NCI-H1436 treated with DMSO at 0.1 percent for 48 hours (cell line): ENCODE results near the gene SMU1.

Source experiments
- DNase-seq: peaks from one replicate; lab custom pipeline; 2025; lab: John Stamatoyannopoulos, UW

SMU1 gene

GRCh38 chr9:33044677-33045282 is 31.7 kb downstream of the SMU1 start:
- no peak for DNase-seq

GRCh38 chr9:33044162-33044673 is 32.3 kb downstream of the SMU1 start:
- peak; percentile 81 for DNase-seq

DNA sequence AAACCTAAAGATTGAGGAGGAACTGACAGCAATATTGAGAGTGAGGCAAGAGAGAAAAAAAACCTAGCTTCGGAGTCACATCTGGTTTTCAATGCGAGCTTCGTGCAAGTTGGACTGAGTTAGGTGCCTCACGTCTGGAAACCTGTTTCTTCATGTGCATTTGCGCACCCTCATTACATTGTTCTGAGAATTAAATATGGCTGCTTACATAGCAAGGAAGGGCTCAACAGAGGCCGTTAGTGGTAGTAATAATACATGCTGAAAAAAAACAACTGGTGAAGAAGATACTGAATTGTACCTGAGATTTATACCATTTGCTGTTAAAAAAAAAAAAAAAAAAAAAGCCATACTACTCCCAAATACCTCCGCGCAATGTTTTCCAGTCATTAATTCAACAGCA is 32.8 kb downstream of the SMU1 start:
- no peak for DNase-seq

DNA sequence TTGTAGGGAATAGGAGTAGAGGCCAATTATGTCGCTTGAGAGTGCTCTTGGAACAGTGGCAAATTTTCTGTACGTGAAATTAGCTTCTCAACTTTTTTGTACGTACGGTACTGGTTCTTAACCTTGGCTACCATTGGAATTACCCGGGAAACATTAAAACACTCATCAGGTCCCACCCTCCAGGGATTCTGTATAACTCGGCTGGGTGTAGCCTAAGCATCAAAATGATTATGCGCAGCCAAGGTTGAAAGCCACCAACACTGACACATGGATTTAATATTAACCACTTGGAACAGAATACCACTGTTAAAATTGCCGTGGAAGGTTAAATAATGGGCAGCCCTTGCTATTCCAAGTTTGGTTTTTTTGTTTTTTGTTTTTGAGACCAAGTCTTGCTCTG is 34.0 kb downstream of the SMU1 start:
- DNase-seq, result no peak

- no peak for DNase-seq
Measured at GRCh38 chr9:33041432-33042188, 34.9 kb downstream of the SMU1 start.

- DNase-seq, result no peak
Measured at GRCh38 chr9:33040792-33041431, 35.6 kb downstream of the SMU1 start.

DNA sequence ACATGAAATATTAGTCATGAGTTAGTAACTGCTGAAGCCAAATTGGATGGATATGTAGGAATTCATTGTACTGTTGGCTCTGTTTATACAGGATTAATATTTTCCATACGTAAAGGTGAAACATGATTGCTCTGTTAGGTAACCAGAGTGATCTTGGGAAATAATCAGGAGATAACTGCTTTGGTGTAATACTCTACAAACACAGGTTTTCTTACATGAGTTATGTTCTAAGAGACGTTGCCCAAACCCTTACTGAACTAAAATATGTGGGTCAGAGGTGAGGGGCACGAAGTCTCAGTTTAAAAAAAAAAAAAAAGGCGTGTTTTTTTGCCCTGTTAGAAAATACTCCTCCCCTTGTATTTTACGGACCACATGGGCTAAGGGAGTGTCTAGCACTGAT is 43.6 kb downstream of the SMU1 start:
- DNase-seq, result no peak

DNA sequence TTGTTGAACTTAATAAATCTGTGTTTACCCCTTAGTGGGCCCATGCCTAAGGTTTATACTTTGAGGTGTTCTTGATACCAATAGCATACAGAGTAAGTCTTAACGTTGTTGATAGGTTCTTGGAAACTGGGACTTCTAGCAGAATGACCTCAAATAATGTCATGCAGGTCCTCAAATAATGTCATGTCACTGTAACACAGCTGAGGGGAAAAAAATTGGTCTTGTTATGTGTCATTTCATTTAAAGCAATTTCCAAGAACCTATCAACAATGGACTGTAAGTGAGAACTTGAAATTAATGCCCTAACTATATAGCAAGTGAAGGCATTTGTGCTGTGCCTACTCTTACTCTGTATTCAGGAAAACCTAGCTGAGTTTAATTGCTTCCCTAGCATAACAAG is 44.2 kb downstream of the SMU1 start:
- DNase-seq, result no peak

- no peak for DNase-seq
Measured at GRCh38 chr9:33030285-33030684, 46.2 kb downstream of the SMU1 start.

DNA sequence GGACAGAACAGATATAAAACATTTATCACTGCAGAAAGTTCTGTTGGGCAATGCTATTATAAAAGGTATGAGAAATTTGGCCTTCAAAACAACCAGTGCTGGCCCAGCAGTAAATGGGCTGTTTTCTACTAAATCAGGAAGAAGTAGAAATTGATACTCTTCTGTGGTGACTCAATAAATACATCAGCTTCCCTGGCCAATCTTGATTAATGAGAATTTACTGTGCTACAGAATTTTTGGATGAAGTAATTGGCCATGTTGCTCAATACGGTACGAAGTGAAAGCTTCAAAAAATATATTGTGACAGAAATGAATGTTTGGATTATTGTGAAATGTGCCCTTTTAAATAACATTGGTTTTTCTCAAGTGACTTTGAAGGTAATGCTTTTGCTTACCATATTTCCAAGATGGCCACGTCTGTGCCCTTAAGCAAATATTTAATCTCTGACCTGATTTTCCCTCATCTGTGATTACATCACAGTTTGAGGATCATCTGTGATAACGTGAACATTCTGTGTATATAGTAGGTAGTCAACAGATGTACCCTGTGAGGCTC is 47.2 kb downstream of the SMU1 start:
- DNase-seq, result no peak

DNA sequence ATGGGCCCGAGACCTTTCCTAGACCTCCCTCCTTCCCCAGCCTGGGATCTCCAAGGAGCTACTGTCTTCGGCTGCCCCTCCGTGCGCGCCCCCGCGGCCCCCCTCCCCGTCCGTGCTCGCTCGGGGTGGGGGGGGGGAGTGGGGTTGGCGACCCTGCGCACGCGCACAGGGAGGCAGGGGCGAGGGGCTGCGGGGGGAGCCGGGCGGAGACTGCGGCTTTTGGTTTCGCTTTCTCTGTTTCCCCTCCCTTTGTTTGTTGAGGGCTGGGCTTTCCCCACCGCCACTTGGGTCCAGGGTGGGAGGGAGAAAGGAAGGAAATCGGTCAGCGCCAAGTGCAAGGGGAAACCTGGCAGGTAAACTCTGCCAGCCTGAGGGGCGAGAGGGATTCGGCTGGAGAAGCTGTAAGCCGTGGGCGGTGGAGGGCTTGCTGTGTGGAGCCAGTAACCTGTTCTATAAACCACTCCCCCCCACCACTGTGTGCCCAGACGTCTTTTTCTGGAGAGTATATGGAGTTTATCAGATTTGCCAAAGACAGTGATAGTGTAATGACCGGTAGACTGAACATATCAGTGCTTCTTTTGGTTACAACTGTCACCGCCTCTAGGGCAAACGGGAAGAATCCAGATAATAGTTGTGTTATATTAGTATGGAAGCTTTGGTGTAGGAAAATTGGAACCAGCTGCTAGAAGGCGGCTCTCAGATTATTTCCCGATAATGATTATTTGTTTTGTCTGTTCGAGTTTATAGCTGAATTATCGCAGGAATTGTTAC is 50.7 kb downstream of the SMU1 start:
- DNase-seq, result no peak

- peak; percentile 54 for DNase-seq
Measured at GRCh38 chr9:33024966-33025571, 51.4 kb downstream of the SMU1 start, which contains the start of gene DNAJA1. DNAJA1 (plus strand) TSS chr9:33025273; CDS start chr9:33026485, 1,212 bp downstream.

GRCh38 chr9:33024126-33024965 is 52.1 kb downstream of the SMU1 start:
- no peak for DNase-seq

- DNase-seq, result no peak
Measured at GRCh38 chr9:33023661-33024060, 52.8 kb downstream of the SMU1 start.

- no peak for DNase-seq
Measured at GRCh38 chr9:33022755-33023154, 53.7 kb downstream of the SMU1 start.

- DNase-seq, result no peak
Measured at GRCh38 chr9:33022303-33022702, 54.2 kb downstream of the SMU1 start.

DNA sequence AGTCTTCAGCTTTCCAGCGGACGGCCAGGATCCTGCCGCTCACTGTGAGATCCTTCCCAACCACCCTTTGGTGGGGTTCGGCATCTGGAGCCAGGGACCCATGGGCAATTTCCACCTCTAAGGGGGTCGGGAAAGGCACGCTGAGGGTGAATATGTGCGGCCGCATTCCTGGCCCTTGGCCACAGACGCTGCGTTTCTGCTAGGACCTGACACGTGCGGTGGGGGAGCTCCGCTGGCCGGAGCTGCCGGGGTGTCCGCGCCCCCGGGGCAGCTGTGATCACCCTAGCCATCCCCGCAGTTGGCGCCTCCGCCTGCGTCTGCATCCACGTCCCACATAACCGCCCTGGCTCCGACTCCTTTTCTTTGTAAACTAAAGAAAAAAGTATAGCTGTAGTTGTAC is 56.7 kb downstream of the SMU1 start:
- no peak for DNase-seq

DNA sequence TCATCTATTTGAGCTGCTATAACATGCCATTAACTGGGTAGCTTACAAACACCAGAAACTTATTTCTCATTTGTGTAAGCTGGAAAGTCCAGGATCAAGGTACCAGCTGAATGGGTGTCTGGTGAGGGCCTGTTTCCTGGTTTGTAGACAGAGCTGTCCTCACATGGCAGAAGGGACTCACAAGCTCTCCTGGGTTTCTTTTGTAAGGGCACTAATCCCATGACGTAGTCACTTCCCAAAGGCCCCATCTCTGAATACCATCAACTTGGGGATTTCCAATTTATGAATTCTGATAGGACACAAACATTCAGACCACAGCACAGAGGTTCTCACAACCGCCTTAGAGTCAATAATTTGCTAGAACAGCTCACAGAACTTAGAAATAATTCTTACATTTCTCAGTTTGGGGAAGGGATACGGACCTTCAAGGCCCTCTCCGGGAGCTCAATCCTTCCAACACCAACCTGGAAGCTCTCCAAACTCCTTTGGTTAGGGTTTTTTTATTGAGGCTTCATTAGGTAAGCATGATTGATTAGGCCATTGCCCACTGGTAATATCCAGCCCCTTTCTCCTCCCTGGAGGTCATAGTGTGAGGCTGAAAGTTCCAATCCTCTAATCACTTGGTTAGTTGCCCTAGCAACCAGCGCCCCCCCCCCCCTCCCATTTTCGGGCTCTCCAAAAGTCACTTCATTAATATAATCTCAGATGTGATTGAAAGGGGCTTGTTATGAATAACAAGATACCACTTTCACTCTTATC is 59.0 kb downstream of the SMU1 start:
- no peak for DNase-seq

GRCh38 chr9:33014665-33015014 is 61.8 kb downstream of the SMU1 start:
- no peak for DNase-seq
